IPS-11a (cell line): ENCODE data around the gene PCDHA12.
"Not testable (repeated sequence)": the region's sequence is repeated elsewhere in the genome, so short reads cannot be mapped to it uniquely, and the experiment has no call there.

Experiments used
- H3K4me3 ChIP-seq: one replicate; pipeline ENCODE4 v1.5.1; 2013; ENCODE audit warnings: low read depth, low read length, control low read depth

The PCDHA12 gene

GRCh38 chr5:140857177-140857986, 17.7 kb upstream of the PCDHA12 start:
- no peak overlapping the region for H3K4me3 ChIP-seq

DNA sequence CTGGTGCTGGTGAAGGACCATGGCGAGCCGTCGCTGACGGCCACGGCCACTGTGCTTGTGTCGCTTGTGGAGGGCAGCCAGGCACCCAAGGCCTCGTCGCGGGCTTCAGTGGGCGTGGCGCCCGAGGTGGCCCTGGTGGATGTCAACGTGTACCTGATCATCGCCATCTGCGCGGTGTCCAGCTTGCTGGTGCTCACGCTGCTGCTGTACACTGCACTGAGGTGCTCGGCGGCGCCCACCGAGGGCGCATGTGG, 17.2 kb upstream of the PCDHA12 start:
- H3K4me3 ChIP-seq: no peak overlapping the region

- no peak overlapping the region for H3K4me3 ChIP-seq
Observed at GRCh38 chr5:140862441-140863295, 12.4 kb upstream of the PCDHA12 start.

GRCh38 chr5:140868721-140869554, 6.2 kb upstream of the PCDHA12 start, which contains the start of gene PCDHA11:
PCDHA11 (plus strand) TSS chr5:140868957; CDS start chr5:140869104, 147 bp downstream.
- peak within 1 kb of the TSS; percentile 55 for H3K4me3 ChIP-seq

DNA sequence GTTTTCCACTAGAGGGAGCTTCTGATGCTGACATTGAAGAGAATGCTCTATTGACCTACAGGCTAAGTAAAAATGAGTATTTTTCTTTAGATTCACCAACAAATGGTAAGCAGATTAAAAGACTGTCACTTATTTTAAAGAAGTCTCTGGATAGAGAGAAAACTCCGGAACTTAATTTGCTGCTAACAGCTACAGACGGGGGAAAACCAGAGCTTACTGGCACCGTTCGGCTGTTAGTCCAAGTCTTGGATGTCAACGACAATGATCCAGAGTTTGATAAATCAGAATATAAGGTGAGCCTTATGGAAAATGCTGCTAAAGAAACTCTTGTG, 5.6 kb upstream of the PCDHA12 start:
- H3K4me3 ChIP-seq: no peak overlapping the region

DNA sequence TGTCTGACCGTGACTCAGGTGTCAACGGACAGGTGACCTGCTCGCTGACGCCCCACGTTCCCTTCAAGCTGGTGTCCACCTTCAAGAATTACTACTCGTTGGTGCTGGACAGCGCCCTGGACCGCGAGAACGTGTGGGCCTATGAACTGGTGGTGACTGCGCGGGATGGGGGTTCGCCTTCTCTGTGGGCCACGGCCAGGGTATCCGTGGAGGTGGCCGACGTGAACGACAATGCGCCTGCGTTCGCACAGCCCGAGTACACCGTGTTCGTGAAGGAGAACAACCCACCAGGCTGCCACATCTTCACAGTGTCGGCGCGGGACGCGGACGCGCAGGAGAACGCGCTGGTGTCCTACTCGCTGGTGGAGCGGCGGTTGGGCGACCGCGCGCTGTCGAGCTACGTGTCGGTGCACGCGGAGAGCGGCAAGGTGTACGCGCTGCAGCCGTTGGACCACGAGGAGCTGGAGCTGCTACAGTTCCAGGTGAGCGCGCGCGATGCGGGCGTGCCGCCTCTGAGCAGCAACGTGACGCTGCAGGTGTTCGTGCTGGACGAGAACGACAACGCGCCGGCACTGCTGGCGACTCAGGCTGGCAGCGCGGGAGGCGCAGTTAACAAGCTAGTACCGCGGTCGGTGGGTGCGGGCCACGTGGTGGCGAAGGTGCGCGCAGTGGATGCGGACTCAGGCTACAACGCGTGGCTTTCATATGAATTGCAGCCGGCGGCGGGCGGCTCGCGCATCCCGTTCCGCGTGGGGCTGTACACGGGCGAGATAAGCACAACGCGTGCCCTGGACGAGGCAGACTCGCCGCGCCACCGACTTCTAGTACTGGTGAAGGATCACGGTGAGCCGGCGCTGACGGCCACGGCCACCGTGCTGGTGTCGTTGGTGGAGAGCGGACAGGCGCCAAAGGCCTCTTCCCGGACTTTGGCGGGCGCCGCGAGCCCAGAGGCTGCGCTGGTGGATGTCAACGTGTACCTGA, 4.6 kb upstream of the PCDHA12 start:
- no peak overlapping the region for H3K4me3 ChIP-seq

GRCh38 chr5:140876541-140877261, 1.6 kb downstream of the PCDHA12 start:
- H3K4me3 ChIP-seq: not testable (repeated sequence)

- no peak overlapping the region for H3K4me3 ChIP-seq
Observed at GRCh38 chr5:140877262-140877581, 2.1 kb downstream of the PCDHA12 start.

GRCh38 chr5:140881889-140882590, 6.9 kb downstream of the PCDHA12 start, which contains the start of gene PCDHA13:
PCDHA13 (plus strand) TSS chr5:140882124; CDS start chr5:140882269, 145 bp downstream.
- H3K4me3 ChIP-seq: no peak within 1 kb of the TSS

DNA sequence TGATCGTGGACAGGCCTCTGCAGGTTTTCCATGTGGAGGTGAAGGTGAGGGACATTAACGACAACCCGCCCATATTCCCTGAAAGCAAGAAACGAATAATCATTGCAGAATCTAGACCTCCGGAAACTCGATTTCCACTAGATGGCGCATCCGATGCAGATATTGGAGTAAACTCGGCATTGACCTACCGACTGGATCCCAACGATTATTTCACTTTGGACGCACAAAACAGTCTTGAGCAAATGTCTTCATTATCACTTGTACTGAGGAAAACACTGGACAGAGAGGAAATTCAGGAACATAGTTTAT, 7.4 kb downstream of the PCDHA12 start:
- no peak overlapping the region for H3K4me3 ChIP-seq

DNA sequence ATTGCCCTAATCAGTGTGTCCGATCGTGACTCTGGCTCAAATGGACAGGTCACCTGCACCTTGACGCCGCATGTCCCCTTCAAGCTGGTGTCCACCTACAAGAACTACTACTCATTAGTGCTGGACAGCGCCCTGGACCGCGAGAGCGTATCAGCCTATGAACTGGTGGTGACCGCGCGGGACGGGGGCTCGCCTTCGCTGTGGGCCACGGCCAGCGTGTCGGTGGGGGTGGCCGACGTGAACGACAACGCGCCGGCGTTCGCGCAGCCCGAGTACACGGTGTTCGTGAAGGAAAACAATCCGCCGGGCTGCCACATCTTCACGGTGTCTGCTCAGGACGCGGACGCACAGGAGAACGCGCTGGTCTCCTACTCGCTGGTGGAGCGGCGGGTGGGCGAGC, 8.3 kb downstream of the PCDHA12 start:
- no peak overlapping the region for H3K4me3 ChIP-seq

DNA sequence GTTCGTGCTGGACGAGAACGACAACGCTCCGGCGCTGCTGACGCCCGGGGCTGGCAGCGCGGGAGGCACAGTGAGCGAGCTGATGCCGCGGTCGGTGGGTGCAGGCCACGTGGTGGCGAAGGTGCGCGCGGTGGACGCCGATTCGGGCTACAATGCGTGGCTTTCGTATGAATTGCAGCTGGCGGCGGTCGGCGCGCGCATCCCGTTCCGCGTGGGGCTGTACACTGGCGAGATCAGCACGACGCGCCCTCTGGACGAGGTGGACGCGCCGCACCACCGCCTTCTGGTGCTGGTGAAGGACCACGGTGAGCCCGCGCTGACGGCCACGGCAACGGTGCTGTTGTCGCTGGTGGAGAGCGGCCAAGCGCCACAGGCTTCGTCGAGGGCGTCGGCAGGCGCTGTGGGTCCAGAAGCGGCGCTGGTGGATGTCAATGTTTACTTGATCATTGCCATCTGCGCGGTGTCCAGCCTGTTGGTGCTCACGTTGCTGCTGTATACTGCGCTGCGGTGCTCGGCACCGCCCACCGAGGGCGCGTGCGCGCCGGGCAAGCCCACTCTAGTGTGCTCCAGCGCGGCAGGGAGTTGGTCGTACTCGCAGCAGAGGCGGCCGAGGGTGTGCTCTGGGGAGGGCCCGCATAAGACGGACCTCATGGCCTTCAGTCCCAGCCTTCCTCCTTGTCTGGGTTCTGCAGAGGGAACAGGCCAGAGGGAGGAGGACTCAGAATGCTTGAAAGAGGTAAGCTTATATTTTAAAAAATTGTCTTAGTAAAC, 9.0 kb downstream of the PCDHA12 start:
- no peak overlapping the region for H3K4me3 ChIP-seq

DNA sequence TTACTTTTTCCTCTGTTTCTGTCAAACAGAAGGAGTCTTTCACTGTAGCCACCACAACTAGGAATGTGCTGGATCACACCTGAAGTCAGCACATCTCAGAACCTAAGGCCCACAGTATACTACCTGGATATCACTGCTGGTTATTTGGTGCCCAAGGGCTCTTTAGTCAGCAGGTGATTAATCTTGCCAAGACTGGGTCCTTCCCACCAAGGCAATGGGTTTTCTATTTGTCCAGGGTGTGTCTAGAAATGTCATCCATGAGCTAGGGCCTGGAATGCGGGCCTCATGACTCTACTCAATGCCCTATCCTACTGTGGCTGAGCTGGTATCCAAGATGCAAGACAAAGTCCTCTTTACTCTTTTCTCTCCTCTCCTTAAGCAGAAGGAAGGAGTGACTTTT, 41.2 kb downstream of the PCDHA12 start:
- H3K4me3 ChIP-seq: no peak overlapping the region

DNA sequence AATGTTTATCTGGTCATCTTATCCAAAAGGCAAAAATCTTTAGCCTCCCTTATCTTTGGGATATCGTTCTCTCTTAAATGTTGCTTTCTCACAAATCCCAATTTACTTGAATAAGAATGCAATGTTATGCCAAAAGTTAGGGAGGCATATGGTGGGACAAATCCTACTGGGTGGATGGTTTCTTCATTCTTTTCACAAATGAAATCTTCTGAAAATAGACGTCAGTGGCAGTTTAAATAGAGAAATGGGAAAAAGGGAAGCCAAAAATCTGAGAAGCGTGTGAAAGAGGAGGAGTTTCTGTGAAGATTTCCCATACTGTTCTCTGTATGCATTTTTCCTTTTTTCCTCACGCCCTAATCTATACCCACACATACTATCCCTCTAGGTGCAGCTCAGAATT, 48.5 kb downstream of the PCDHA12 start:
- H3K4me3 ChIP-seq: no peak overlapping the region

DNA sequence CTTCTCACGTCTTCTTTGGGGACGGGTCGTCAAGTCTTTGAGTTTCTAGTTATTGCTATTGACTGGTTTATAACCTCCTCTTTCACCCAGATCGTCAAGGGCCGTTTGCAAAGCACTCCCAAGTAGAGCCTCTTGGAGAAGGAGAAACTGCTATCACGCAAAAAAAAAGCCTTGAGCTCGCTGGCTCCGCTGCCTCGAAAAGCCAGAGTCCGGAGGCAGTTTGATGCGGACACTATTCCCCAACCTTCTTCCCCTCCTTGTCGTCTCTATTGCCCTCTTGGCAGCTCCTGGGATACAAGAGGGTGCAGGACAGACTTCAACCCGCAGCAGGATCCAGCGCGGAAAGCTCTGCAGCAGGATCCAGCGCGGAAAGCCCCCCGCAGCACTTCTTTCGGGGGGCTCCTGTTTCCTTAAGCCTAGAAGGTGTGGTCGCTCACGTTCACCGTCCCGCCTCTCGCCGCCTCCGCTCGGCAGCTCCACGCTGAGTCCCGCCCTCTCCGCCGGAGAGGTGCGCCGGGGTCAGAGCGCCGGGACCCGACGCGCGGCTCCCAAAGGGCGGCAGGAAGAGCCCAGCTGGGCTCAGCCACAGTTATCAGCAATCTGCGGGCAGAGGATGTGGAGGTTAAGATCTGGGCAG, 50.8 kb downstream of the PCDHA12 start, which contains the start of gene PCDHAC1:
Gene PCDHAC1 (plus strand): TSS at position 494 of the 637 bp plus-strand sequence. CDS start 594 bp downstream, outside the sequence.
- H3K4me3 ChIP-seq: peak within 1 kb of the TSS; percentile 44

- H3K4me3 ChIP-seq: peak overlapping the region; percentile 44
Observed at GRCh38 chr5:140926443-140927227, 51.5 kb downstream of the PCDHA12 start.

DNA sequence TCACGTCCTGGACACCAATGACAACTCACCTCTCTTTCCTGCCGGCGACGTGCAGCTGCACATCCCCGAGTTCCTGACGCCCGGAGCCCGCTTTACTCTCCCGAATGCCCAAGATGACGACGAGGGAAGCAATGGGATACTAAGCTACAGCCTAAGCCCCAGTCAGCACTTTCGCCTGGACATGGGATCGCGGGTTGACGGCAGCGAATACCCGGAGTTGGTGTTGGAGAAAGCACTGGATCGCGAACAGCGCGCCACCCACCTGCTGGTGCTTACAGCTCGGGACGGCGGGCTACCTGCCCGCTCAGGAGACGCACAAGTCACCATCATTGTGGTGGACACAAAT, 52.1 kb downstream of the PCDHA12 start:
- H3K4me3 ChIP-seq: peak overlapping the region; percentile 44
